Measurements from ENCODE around the gene ZNF358. TPM values are rescaled to one million over a fixed set of nuclear protein-coding genes. Genes with fewer than 3 reads are reported as not detected.

Gene ZNF358
- total and polyA plus RNA-seq, 2 of the 13 experiments (the other 11 are each of a cell fraction or from before 2014, with no cell fraction given), result 9.1 to 37.0 TPM

DNA sequence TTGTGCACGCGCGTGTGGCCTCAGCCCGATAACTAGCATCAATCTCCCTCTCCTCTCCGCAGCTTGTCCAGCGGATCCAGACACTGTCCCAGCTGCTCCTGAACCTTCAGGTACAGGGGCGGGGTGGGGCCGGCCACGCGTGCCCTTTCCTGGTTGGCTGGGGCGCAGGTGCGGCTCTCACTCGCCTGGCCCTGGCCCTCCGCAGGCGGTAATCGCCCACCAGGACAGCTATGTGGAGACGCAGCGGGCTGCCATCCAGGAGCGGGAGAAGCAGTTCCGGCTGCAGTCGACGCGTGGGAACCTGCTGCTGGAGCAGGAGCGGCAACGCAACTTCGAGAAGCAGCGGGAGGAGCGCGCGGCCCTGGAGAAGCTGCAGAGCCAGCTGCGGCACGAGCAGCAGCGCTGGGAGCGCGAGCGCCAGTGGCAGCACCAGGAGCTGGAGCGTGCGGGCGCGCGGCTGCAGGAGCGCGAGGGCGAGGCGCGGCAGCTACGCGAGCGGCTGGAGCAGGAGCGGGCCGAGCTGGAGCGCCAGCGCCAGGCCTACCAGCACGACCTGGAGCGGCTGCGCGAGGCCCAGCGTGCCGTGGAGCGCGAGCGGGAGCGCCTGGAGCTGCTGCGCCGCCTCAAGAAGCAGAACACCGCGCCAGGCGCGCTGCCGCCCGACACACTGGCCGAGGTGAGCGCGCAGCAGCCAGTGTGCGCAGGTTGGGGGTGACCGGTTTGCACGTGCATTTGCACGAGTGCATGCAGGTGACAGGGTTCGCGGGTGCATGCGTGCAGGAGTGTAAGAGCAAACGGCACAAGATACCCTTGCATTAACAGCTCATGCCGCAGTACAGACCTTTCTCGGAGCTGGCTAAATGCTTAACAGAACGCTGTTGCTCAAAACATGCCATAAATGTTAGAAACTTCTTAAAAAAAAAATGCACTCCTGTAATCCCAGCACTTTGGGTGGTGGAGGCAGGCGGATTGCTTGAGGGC lies 48.6 kb upstream of the ZNF358 start:
- FAIRE-seq (no peak), DNase-seq (ENCODE audit: low spot score) (no peak), ATAC-seq (no peak)
- ChIA-PET CTCF (ENCODE audit: low intra/inter-chr PET ratio, low total read pairs) (no interaction called here), POLR2A (no interaction called here)
- H3K4me3 ChIP-seq (replicated peaks in 1 of 3; ENCODE audit: insufficient read depth in 1 of 3, low read depth in 2 of 3, low read length in 3 of 3), result no peak overlapping the region
- no peak overlapping the region for H3K9ac ChIP-seq (ENCODE audit: insufficient read depth, low read depth, low read length)
- intact Hi-C loops (cut with micrococcal nuclease; ENCODE audit: unreplicated experiment) (no loop called here), in situ Hi-C loops (cut with HindIII; ENCODE audit: extremely low pct_ligation_motif_present, low pct_unique_long_range_greater_than_20kb) (no loop called here)
- H3K4me1 ChIP-seq (ENCODE audit: insufficient read depth, low read length), result no peaks in the 10 kb centered on the region
- no peak overlapping the region for H2AFZ ChIP-seq (ENCODE audit: low read length)
- no peak overlapping the region for H3K27ac ChIP-seq (ENCODE audit: extremely low read length, insufficient read depth, low read length)
- H3K4me2 ChIP-seq (ENCODE audit: low read depth, low read length), result no peak overlapping the region
- no peaks in the 10 kb centered on the region; a peak in 1 of 5 replicates for H3K27me3 ChIP-seq (ENCODE audit: control insufficient read depth in 1 of 2, insufficient read depth in 2 of 2, low read length in 2 of 2)
- peaks cover 8 to 18% of the 10 kb centered on the region in 2 experiments; a peak in 4 of 5 replicates for H3K36me3 ChIP-seq (replicated peaks in 1 of 2; ENCODE audit: control insufficient read depth in 1 of 2, insufficient read depth in 2 of 2, low read length in 2 of 2)
- no TSS peak for BruUV-seq (replicated peaks)
- H3K9me3 ChIP-seq (ENCODE audit: low read length), result no peaks in the 10 kb centered on the region
- H3K79me2 ChIP-seq (ENCODE audit: insufficient read depth, low read length), result no peaks in the 10 kb centered on the region
- H4K20me1 ChIP-seq (ENCODE audit: insufficient read depth, low read length), result no peaks in the 10 kb centered on the region
- 98% methylated on average over 80 of the region's 86 CpGs for WGBS (ENCODE audit: low lambda C conversion rate)
- TF ChIP-seq ZNF33A (CRISPR knock-in tag; IDR thresholded peaks at IDR 0.05; ENCODE audit: borderline replicate concordance) (no peak), POLR2G (IDR thresholded peaks at IDR 0.05; ENCODE audit: low read depth, low read length) (no peak), ZSCAN21 (CRISPR knock-in tag; IDR thresholded peaks at IDR 0.05; ENCODE audit: borderline replicate concordance) (no peak), KLF12 (CRISPR knock-in tag; IDR thresholded peaks at IDR 0.05; ENCODE audit: borderline replicate concordance) (no peak), POGK (CRISPR knock-in tag; conservative IDR thresholded peaks at IDR 0.05) (no peak), KDM3A (CRISPR knock-in tag; IDR thresholded peaks at IDR 0.05; ENCODE audit: low read depth) (no peak), MYC (CRISPR knock-in tag; IDR thresholded peaks at IDR 0.05; ENCODE audit: borderline replicate concordance) (no peak), ZNF282 (IDR thresholded peaks at IDR 0.05; ENCODE audit: partially characterized antibody) (no peak), SNRNP70 (IDR thresholded peaks at IDR 0.05; ENCODE audit: low read depth, low read length) (no peak), HDAC2 (CRISPR knock-in tag; IDR thresholded peaks at IDR 0.05) (no peak), ZNF772 (CRISPR knock-in tag; IDR thresholded peaks at IDR 0.05) (no peak)

All from HepG2 (cell line).